ENCODE measurements around the gene DCLRE1A.
A peak's percentile ranks its signal among the peaks of the same experiment; 100 is the strongest.
"Not testable (repeated sequence)": the region's sequence is repeated elsewhere in the genome, so short reads cannot be mapped to it uniquely, and the experiment has no call there.

The DCLRE1A gene

GRCh38 chr10:113822174-113822573 lies 31.7 kb downstream of the DCLRE1A start:
- H3K9ac ChIP-seq (ENCODE audit: low read length): no peak overlapping the region
- no peak overlapping the region for H3K4me3 ChIP-seq (ENCODE audit: low read length)
- no peaks in the 10 kb centered on the region for H3K9me3 ChIP-seq (ENCODE audit: control insufficient read depth, low read depth, low read length)
- no peaks in the 10 kb centered on the region for H3K27me3 ChIP-seq (ENCODE audit: control insufficient read depth, insufficient read depth, low read length)
- H3K4me1 ChIP-seq (ENCODE audit: control insufficient read depth, low read depth, low read length): peaks cover 17% of the 10 kb centered on the region
- H3K27ac ChIP-seq (ENCODE audit: low read length): no peak overlapping the region
- H3K36me3 ChIP-seq (ENCODE audit: control insufficient read depth, low read depth, low read length): no peaks in the 10 kb centered on the region

- not testable (repeated sequence) for H3K36me3 ChIP-seq (ENCODE audit: control insufficient read depth, low read depth, low read length); H3K9ac ChIP-seq (ENCODE audit: low read length); H3K27ac ChIP-seq (ENCODE audit: low read length); H3K9me3 ChIP-seq (ENCODE audit: control insufficient read depth, low read depth, low read length); H3K27me3 ChIP-seq (ENCODE audit: control insufficient read depth, insufficient read depth, low read length)
- Histone ChIP-seq H3K4me1 (ENCODE audit: control insufficient read depth, low read depth, low read length) (peaks cover 17% of the 10 kb centered on the region), H3K4me3 (ENCODE audit: low read length) (peak overlapping the region; percentile 21)
Measured at GRCh38 chr10:113821306-113821705, 32.6 kb downstream of the DCLRE1A start.

- Histone ChIP-seq H3K4me3 (ENCODE audit: low read length) (no peak overlapping the region), H3K27me3 (ENCODE audit: control insufficient read depth, insufficient read depth, low read length) (no peaks in the 10 kb centered on the region), H3K27ac (ENCODE audit: low read length) (no peak overlapping the region), H3K4me1 (ENCODE audit: control insufficient read depth, low read depth, low read length) (peaks cover 17% of the 10 kb centered on the region), H3K9ac (ENCODE audit: low read length) (no peak overlapping the region), H3K36me3 (ENCODE audit: control insufficient read depth, low read depth, low read length) (no peaks in the 10 kb centered on the region), H3K9me3 (ENCODE audit: control insufficient read depth, low read depth, low read length) (no peaks in the 10 kb centered on the region)
Measured at GRCh38 chr10:113820507-113820906, 33.4 kb downstream of the DCLRE1A start.

- Histone ChIP-seq H3K9ac (ENCODE audit: low read length) (no peak overlapping the region), H3K4me1 (ENCODE audit: control insufficient read depth, low read depth, low read length) (peaks cover 17% of the 10 kb centered on the region), H3K36me3 (ENCODE audit: control insufficient read depth, low read depth, low read length) (no peaks in the 10 kb centered on the region), H3K9me3 (ENCODE audit: control insufficient read depth, low read depth, low read length) (no peaks in the 10 kb centered on the region), H3K4me3 (ENCODE audit: low read length) (no peak overlapping the region), H3K27me3 (ENCODE audit: control insufficient read depth, insufficient read depth, low read length) (no peaks in the 10 kb centered on the region), H3K27ac (ENCODE audit: low read length) (no peak overlapping the region)
Measured at GRCh38 chr10:113819989-113820388, 33.9 kb downstream of the DCLRE1A start.

GRCh38 chr10:113814700-113815099 lies 39.2 kb downstream of the DCLRE1A start:
- H3K27ac ChIP-seq (ENCODE audit: low read length); H3K4me1 ChIP-seq (ENCODE audit: control insufficient read depth, low read depth, low read length); H3K9ac ChIP-seq (ENCODE audit: low read length); H3K36me3 ChIP-seq (ENCODE audit: control insufficient read depth, low read depth, low read length); H3K27me3 ChIP-seq (ENCODE audit: control insufficient read depth, insufficient read depth, low read length); H3K9me3 ChIP-seq (ENCODE audit: control insufficient read depth, low read depth, low read length); H3K4me3 ChIP-seq (ENCODE audit: low read length): not testable (repeated sequence)

GRCh38 chr10:113808168-113808567 lies 45.7 kb downstream of the DCLRE1A start:
- Histone ChIP-seq H3K9ac (ENCODE audit: low read length) (no peak overlapping the region), H3K36me3 (ENCODE audit: control insufficient read depth, low read depth, low read length) (no peaks in the 10 kb centered on the region), H3K27ac (ENCODE audit: low read length) (no peak overlapping the region), H3K4me3 (ENCODE audit: low read length) (no peak overlapping the region), H3K4me1 (ENCODE audit: control insufficient read depth, low read depth, low read length) (no peaks in the 10 kb centered on the region), H3K9me3 (ENCODE audit: control insufficient read depth, low read depth, low read length) (no peaks in the 10 kb centered on the region), H3K27me3 (ENCODE audit: control insufficient read depth, insufficient read depth, low read length) (no peaks in the 10 kb centered on the region)

GRCh38 chr10:113806503-113806902 lies 47.4 kb downstream of the DCLRE1A start:
- Histone ChIP-seq H3K9ac (ENCODE audit: low read length) (no peak overlapping the region), H3K4me3 (ENCODE audit: low read length) (no peak overlapping the region)

GRCh38 chr10:113802997-113803396 lies 50.9 kb downstream of the DCLRE1A start:
- Histone ChIP-seq H3K27ac (ENCODE audit: low read length) (no peak overlapping the region), H3K36me3 (ENCODE audit: control insufficient read depth, low read depth, low read length) (no peaks in the 10 kb centered on the region), H3K9me3 (ENCODE audit: control insufficient read depth, low read depth, low read length) (no peaks in the 10 kb centered on the region), H3K4me1 (ENCODE audit: control insufficient read depth, low read depth, low read length) (no peaks in the 10 kb centered on the region), H3K4me3 (ENCODE audit: low read length) (no peak overlapping the region), H3K9ac (ENCODE audit: low read length) (no peak overlapping the region), H3K27me3 (ENCODE audit: control insufficient read depth, insufficient read depth, low read length) (no peaks in the 10 kb centered on the region)

More at GRCh38 chr10:113806503-113806902, 47.4 kb downstream of the DCLRE1A start:
- H3K27ac ChIP-seq (ENCODE audit: low read length): no peak overlapping the region
- no peaks in the 10 kb centered on the region for H3K27me3 ChIP-seq (ENCODE audit: control insufficient read depth, insufficient read depth, low read length)
- no peaks in the 10 kb centered on the region for H3K36me3 ChIP-seq (ENCODE audit: control insufficient read depth, low read depth, low read length)
- no peaks in the 10 kb centered on the region for H3K4me1 ChIP-seq (ENCODE audit: control insufficient read depth, low read depth, low read length)
- H3K9me3 ChIP-seq (ENCODE audit: control insufficient read depth, low read depth, low read length): no peaks in the 10 kb centered on the region

- Histone ChIP-seq H3K27me3 (ENCODE audit: control insufficient read depth, insufficient read depth, low read length) (no peaks in the 10 kb centered on the region), H3K9me3 (ENCODE audit: control insufficient read depth, low read depth, low read length) (no peaks in the 10 kb centered on the region), H3K4me1 (ENCODE audit: control insufficient read depth, low read depth, low read length) (no peaks in the 10 kb centered on the region), H3K27ac (ENCODE audit: low read length) (no peak overlapping the region), H3K36me3 (ENCODE audit: control insufficient read depth, low read depth, low read length) (no peaks in the 10 kb centered on the region), H3K4me3 (ENCODE audit: low read length) (no peak overlapping the region), H3K9ac (ENCODE audit: low read length) (no peak overlapping the region)
Measured at GRCh38 chr10:113801569-113801968, 52.3 kb downstream of the DCLRE1A start.

- Histone ChIP-seq H3K27ac (ENCODE audit: low read length) (no peak overlapping the region), H3K9me3 (ENCODE audit: control insufficient read depth, low read depth, low read length) (no peaks in the 10 kb centered on the region), H3K27me3 (ENCODE audit: control insufficient read depth, insufficient read depth, low read length) (no peaks in the 10 kb centered on the region), H3K4me3 (ENCODE audit: low read length) (no peak overlapping the region), H3K4me1 (ENCODE audit: control insufficient read depth, low read depth, low read length) (no peaks in the 10 kb centered on the region), H3K9ac (ENCODE audit: low read length) (no peak overlapping the region), H3K36me3 (ENCODE audit: control insufficient read depth, low read depth, low read length) (no peaks in the 10 kb centered on the region)
Measured at GRCh38 chr10:113791691-113792090, 62.2 kb downstream of the DCLRE1A start.

GRCh38 chr10:113788604-113789083 lies 65.2 kb downstream of the DCLRE1A start:
- Histone ChIP-seq H3K4me3 (ENCODE audit: low read length) (no peak overlapping the region), H3K27ac (ENCODE audit: low read length) (no peak overlapping the region)

More at GRCh38 chr10:113788604-113789083, 65.2 kb downstream of the DCLRE1A start:
- no peaks in the 10 kb centered on the region for H3K4me1 ChIP-seq (ENCODE audit: control insufficient read depth, low read depth, low read length)
- H3K27me3 ChIP-seq (ENCODE audit: control insufficient read depth, insufficient read depth, low read length): no peaks in the 10 kb centered on the region
- H3K9ac ChIP-seq (ENCODE audit: low read length): no peak overlapping the region
- no peaks in the 10 kb centered on the region for H3K36me3 ChIP-seq (ENCODE audit: control insufficient read depth, low read depth, low read length)
- H3K9me3 ChIP-seq (ENCODE audit: control insufficient read depth, low read depth, low read length): no peaks in the 10 kb centered on the region

All from iPS-18a (cell line).